ENCODE results near the gene TMEM109.

- TF ChIP-seq ZNF274 (IDR thresholded peaks at IDR 0.05; ENCODE audit: borderline replicate concordance, extremely low read depth, low read length) (no peak), CTCF (IDR thresholded peaks at IDR 0.05; ENCODE audit: control extremely low read depth in 1 of 3, insufficient read depth in 1 of 3, low read depth in 1 of 3, low read length in 3 of 3) (no peak), ATF2 (IDR thresholded peaks at IDR 0.05; ENCODE audit: low read length) (no peak), USF2 (IDR thresholded peaks at IDR 0.05; ENCODE audit: low read length) (no peak), CEBPB (IDR thresholded peaks at IDR 0.05; ENCODE audit: low read depth, low read length) (no peak), EZH2 (IDR thresholded peaks at IDR 0.05; ENCODE audit: low read depth, low read length, severe bottlenecking) (no peak)
These were observed 29.1 kb downstream of the TMEM109 start for GRCh38 chr11:60942970-60943565.
